Activated effector memory CD4-positive, alpha-beta T cell treated with anti-CD3 and anti-CD28 coated beads, Interleukin-2, amount 50 U/mL, for 16 hours (primary cell): ENCODE data around the gene LCMT1.
"Not testable (repeated sequence)": the region's sequence is repeated elsewhere in the genome, so short reads cannot be mapped to it uniquely, and the experiment has no call there.

ENCODE experiments used
- DNase-seq: peaks from one replicate; pipeline ENCODE4 v3.0.0-alpha.2; 2020

LCMT1 gene

GRCh38 chr16:25111403-25112166, at the start of gene LCMT1:
LCMT1 (plus strand) TSS chr16:25111742; CDS start chr16:25111884, 142 bp downstream.
- peak; percentile 96 for DNase-seq

DNA sequence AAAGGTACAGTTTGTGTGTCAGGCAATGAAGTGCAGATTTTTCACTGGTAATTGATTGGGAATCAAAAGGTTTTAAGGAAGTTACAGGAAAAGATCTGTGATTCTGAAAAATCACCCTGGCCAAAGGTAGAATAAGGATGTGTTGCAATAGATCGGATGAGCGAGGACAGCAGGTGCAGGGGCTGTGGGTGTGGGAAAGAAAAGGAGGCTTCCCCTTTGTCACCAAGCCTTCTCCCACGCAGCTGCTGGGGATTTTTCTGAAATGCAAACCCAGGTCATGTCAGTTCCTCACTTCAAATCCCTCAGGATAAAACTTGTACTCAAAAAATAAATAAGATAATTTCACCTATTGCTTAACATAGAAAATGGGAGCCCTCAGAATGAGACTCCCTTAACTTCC, 48.4 kb upstream of the LCMT1 start:
- no peak for DNase-seq

DNA sequence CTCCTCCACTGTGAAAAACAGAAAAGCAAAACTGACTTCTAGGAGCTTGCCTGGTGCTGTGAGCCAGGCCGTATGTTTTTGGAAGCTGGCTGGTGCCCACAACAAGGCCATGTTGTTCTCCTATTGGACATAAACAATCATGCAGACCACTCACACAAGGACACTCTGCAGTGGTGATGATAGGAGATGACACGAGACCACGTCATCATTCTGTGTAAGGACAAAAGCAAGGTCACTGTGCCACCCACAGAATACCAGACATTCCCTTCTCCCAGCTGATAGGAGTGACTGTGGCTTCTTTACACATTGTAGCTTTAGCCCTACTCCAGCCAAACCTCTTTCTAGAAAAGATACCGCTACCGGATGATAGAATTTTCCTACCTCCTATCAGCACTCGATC, 47.7 kb upstream of the LCMT1 start:
- no peak for DNase-seq

- not testable (repeated sequence) for DNase-seq
Measured at GRCh38 chr16:25064281-25064680, 47.3 kb upstream of the LCMT1 start.

GRCh38 chr16:25064937-25065336, 46.6 kb upstream of the LCMT1 start:
- no peak for DNase-seq

DNA sequence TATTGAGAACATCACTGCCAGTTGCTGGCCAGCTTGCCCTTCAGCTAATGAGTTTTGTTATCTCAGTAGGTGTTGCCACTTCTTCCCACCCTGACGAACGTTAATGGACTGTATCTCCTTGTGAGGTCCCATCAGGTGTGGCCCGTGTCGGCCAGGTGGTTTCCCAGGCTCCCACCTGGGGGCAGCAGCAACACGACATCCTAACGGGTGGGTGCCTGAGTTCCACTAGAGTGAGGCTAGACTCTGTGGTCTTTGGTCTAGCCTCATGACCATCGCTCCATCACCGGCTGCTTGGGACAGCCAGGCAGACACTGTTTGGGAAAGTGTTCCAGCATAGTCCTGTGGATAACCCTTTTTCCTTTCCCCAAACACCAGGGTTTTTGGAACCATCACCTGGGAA, 45.6 kb upstream of the LCMT1 start:
- DNase-seq: no peak

- DNase-seq: no peak
Measured at GRCh38 chr16:25066426-25066746, 45.2 kb upstream of the LCMT1 start.

GRCh38 chr16:25066747-25067631, 44.6 kb upstream of the LCMT1 start:
- DNase-seq: peak; percentile 93

GRCh38 chr16:25073854-25074253, 37.7 kb upstream of the LCMT1 start:
- no peak for DNase-seq

- no peak for DNase-seq
Measured at GRCh38 chr16:25078386-25078978, 33.1 kb upstream of the LCMT1 start.

GRCh38 chr16:25079637-25080378, 31.7 kb upstream of the LCMT1 start:
- no peak for DNase-seq

- no peak for DNase-seq
Measured at GRCh38 chr16:25080420-25081131, 31.0 kb upstream of the LCMT1 start.

DNA sequence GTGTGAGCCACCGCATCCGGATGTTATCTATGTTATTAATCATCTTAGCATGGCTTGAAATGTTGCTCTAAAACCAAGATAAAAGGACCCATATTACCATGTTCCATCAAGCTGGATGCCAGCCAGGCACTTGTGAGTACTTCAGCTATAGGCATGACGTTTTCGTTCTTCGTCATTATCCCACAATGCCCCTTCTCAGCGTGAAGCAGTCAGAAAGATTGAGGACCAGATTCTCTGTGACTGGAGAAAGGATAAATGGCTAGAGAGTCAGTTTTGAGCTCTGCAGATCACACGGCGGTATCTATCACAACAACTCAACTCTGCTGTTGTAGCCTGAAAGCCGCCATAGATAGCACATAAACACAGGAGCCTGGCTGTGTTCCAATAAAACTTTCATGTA, 29.8 kb upstream of the LCMT1 start:
- no peak for DNase-seq

GRCh38 chr16:25083065-25083464, 28.5 kb upstream of the LCMT1 start:
- DNase-seq: no peak

- no peak for DNase-seq
Measured at GRCh38 chr16:25083701-25084100, 27.8 kb upstream of the LCMT1 start.

- no peak for DNase-seq
Measured at GRCh38 chr16:25084797-25085196, 26.7 kb upstream of the LCMT1 start.

DNA sequence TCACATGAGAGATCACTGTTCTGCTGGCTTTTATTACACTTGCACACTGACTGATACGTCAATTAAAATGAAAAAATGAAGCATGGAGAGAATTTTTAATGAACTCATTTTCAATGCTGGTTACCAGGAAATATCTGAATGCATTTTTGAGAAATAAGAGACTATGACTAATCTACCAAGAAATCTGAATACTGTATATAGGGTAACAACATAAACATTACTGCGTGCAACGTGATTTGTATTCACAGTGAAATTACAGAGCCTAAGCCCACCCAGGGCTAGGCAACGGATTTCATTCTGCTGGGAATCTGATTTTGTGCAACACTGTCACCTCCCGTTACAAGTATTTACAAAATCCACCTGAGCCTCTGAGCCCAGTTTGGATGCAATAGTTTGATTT, 23.8 kb upstream of the LCMT1 start:
- no peak for DNase-seq

- no peak for DNase-seq
Measured at GRCh38 chr16:25089351-25089750, 22.2 kb upstream of the LCMT1 start.

DNA sequence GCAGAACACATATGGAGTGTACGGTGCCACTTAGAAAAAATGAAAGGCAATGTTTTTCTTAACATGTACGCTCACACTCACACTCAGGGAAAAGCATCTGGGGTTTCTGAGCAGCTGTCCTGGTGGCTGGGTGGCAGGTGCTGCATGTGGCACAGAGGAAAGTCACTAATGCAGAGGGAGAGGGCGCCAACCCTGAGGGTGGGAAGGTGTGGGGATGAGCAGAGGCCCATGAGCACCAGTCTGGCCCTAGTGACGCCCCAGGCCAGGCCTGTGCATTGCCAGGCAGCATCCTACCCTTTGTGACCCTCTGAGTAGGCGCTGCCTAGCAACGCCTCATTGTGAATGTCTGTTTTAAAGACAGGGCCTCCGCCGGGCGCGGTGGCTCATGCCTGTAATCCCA, 19.1 kb upstream of the LCMT1 start:
- no peak for DNase-seq

GRCh38 chr16:25093208-25094061, 18.1 kb upstream of the LCMT1 start:
- DNase-seq: no peak

DNA sequence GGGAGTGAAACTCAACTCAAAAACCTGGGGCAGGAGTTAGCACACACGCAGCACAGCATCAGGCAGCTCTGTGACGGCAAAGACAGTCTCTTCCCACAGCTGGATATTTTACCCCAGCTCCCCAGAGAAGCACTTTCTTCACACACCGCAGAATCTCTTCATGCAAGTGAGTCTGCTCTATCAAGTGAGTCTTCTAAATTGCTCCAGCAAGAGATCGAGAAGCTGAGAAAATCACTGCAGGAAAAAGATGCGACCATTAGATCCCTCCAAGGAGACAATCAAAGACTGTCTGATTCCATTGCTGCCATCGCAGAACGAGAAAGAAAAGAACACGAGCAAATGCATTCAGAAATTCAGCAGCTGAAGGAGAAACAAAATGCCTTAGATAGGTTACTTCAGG, 16.9 kb upstream of the LCMT1 start:
- no peak for DNase-seq

GRCh38 chr16:25095636-25096035, 15.9 kb upstream of the LCMT1 start:
- no peak for DNase-seq
